DND-41 (cell line): ENCODE measurements around the gene TTC28.

Experiments used
- EZH2 ChIP-seq: IDR thresholded peaks from 3 replicates; pipeline ENCODE4 v1.6.1; 2012; ENCODE audit warnings: borderline replicate concordance, low read depth, mild to moderate bottlenecking, moderate library complexity, low read length, inconsistent platforms; ENCODE audit not compliant: severe bottlenecking
- TF ChIP-seq, protein P1 (sequence below): IDR thresholded peaks from 2 replicates; pipeline ENCODE4 v1.5.1; 2012; ENCODE audit warnings: borderline replicate concordance, low read length, moderate library complexity, mild to moderate bottlenecking; ENCODE audit not compliant: poor library complexity, severe bottlenecking; ENCODE audit errors: extremely low read depth

DNA sequence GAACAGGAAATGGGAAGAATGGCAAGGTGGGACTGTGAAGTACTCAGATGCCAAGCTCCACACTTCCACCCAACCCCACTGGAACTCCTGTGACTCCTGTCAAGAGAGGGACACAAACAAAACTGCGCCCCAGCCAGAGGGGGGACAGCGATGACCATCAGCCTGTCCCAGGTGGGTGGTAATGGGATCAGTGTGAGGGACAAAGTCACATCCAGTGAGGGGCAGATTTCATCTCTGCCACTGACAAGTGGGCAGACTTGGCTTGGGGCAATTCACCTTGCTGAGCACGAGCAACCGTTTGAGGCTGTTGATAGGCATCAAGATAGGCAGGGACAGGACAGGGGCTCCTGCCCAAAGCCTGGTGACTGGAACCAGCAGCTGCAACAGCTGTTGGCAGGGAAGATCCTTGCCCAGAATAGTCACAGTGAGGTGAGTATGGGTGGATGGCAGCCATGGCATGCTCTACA lies 655.2 kb downstream of the TTC28 start:
- TF ChIP-seq, protein P1, sequence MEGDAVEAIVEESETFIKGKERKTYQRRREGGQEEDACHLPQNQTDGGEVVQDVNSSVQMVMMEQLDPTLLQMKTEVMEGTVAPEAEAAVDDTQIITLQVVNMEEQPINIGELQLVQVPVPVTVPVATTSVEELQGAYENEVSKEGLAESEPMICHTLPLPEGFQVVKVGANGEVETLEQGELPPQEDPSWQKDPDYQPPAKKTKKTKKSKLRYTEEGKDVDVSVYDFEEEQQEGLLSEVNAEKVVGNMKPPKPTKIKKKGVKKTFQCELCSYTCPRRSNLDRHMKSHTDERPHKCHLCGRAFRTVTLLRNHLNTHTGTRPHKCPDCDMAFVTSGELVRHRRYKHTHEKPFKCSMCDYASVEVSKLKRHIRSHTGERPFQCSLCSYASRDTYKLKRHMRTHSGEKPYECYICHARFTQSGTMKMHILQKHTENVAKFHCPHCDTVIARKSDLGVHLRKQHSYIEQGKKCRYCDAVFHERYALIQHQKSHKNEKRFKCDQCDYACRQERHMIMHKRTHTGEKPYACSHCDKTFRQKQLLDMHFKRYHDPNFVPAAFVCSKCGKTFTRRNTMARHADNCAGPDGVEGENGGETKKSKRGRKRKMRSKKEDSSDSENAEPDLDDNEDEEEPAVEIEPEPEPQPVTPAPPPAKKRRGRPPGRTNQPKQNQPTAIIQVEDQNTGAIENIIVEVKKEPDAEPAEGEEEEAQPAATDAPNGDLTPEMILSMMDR, result no peak
- TF ChIP-seq EZH2, result no peak
